H1 (cell line): ENCODE data around the gene TMCC1. TPM values are rescaled to one million over a fixed set of nuclear protein-coding genes. Genes with fewer than 3 reads are reported as not detected.

Experiments used
- ATF2 ChIP-seq: IDR thresholded peaks from 2 replicates; pipeline ENCODE4 v1.6.1; 2012; ENCODE audit warnings: low read length, inconsistent platforms
- CHD1 ChIP-seq: IDR thresholded peaks from 2 replicates; pipeline ENCODE4 v1.6.1; 2012; ENCODE audit warnings: low read depth, low read length, improper control_type of control experiment
- CTBP2 ChIP-seq: IDR thresholded peaks from 2 replicates; pipeline ENCODE4 v1.7.0; 2011; ENCODE audit warnings: borderline replicate concordance, mild to moderate bottlenecking, moderate library complexity, mixed read lengths, low read length; ENCODE audit not compliant: insufficient read depth, insufficient read length
- FOSL1 ChIP-seq: IDR thresholded peaks from 2 replicates; pipeline ENCODE4 v1.6.1; 2011; ENCODE audit warnings: mild to moderate bottlenecking, low read depth, low read length, moderate library complexity; ENCODE audit not compliant: insufficient read depth
- TAF7 ChIP-seq: optimal IDR thresholded peaks from 2 replicates; pipeline ENCODE3; 2011; ENCODE audit warnings: low read depth, mild to moderate bottlenecking, inconsistent platforms, low read length, moderate library complexity, borderline replicate concordance
- polyA plus RNA-seq, 7 experiments: library from polyadenylated mRNA; depleted of rRNA in 3 of 7; stranded (reverse) in 5 of 7; unstranded in 2 of 7; fragments of >200 nt in 5 of 7; fragments of 200-250 nt in 2 of 7; gene quantifications; 1 replicate in 5 of 7; 2 replicates in 1 of 7; 4 replicates in 1 of 7; pipeline versions ENCODE4 v1.2.1 to v1.2.3, GENCODE V29; 2011 to 2013; ENCODE audit warnings: missing spikeins in 2 of 7, mixed read lengths in 2 of 7
- total RNA-seq: library from RNA; stranded (reverse); fragmentation: NEBNext Ultra II Directional; extraction: Animal tissue kit (Norgen Biotek cat#: 25700); gene quantifications from 2 replicates; pipeline ENCODE4 v1.2.1, GENCODE V29; 2021

TMCC1 gene
- total and polyA plus RNA-seq, 2 of the 8 experiments (the other 6 are each of a cell fraction or from before 2014, with no cell fraction given), result 10.4 to 27.1 TPM

GRCh38 chr3:129616291-129616690 is 277.2 kb downstream of the TMCC1 start (continued):
- TF ChIP-seq ATF2, result no peak
- no peak for TF ChIP-seq CTBP2
- TF ChIP-seq TAF7, result no peak
- no peak for TF ChIP-seq FOSL1
- no peak for TF ChIP-seq CHD1
